ENCODE measurements around the gene MLPH.

The MLPH gene

GRCh38 chr2:237574894-237575868 is 88.1 kb downstream of the MLPH start:
- Histone ChIP-seq H3K4me3 (ENCODE audit: low read length) (no peak overlapping the region), H3K9ac (ENCODE audit: low read length) (no peak overlapping the region), H2AK5ac (ENCODE audit: low read length) (no peak overlapping the region), H3K79me1 (ENCODE audit: low read length) (no peaks in the 10 kb centered on the region), H3K4ac (ENCODE audit: low read depth, low read length) (no peak overlapping the region), H3K27ac (ENCODE audit: low read depth, low read length) (no peak overlapping the region), H3K4me1 (ENCODE audit: control insufficient read depth, low read depth, low read length) (no peaks in the 10 kb centered on the region), H3K36me3 (ENCODE audit: control insufficient read depth, insufficient read depth, low read length) (peaks cover 2% of the 10 kb centered on the region), H3K79me2 (ENCODE audit: control insufficient read depth, insufficient read depth, low read length) (no peaks in the 10 kb centered on the region), H4K5ac (ENCODE audit: low read length) (no peak overlapping the region), H3K23ac (ENCODE audit: low read length) (no peak overlapping the region), H2BK5ac (ENCODE audit: low read length) (no peak overlapping the region), H3K18ac (ENCODE audit: low read length) (no peak overlapping the region), H4K8ac (ENCODE audit: low read depth, low read length) (no peak overlapping the region), H2BK120ac (ENCODE audit: low read depth, low read length) (no peak overlapping the region), H2BK15ac (replicated peaks; ENCODE audit: low read depth) (no peak overlapping the region), H3K4me2 (ENCODE audit: low read length) (no peak overlapping the region), H3K56ac (ENCODE audit: low read length) (no peak overlapping the region), H3K27me3 (ENCODE audit: insufficient read depth, low read length, poor library complexity) (no peaks in the 10 kb centered on the region)
- no CpG with 5 or more reads among the region's 25 CpGs for WGBS (ENCODE audit: extremely low coverage, insufficient coverage, low lambda C conversion rate)
- peak; percentile 48 for DNase-seq

- no peak overlapping the region for H3K23ac ChIP-seq (ENCODE audit: low read length)
- H2BK15ac ChIP-seq (replicated peaks; ENCODE audit: low read depth) = no peak overlapping the region
- no peak overlapping the region for H2BK120ac ChIP-seq (ENCODE audit: low read depth, low read length)
- no peak overlapping the region for H3K9ac ChIP-seq (ENCODE audit: low read length)
- peaks cover 2% of the 10 kb centered on the region for H3K36me3 ChIP-seq (ENCODE audit: control insufficient read depth, insufficient read depth, low read length)
- H2AK5ac ChIP-seq (ENCODE audit: low read length) = no peak overlapping the region
- no peak for DNase-seq
- H3K4me1 ChIP-seq (ENCODE audit: control insufficient read depth, low read depth, low read length) = no peaks in the 10 kb centered on the region
- no peak overlapping the region for H3K4me2 ChIP-seq (ENCODE audit: low read length)
- no peak overlapping the region for H3K27ac ChIP-seq (ENCODE audit: low read depth, low read length)
- no peaks in the 10 kb centered on the region for H3K27me3 ChIP-seq (ENCODE audit: insufficient read depth, low read length, poor library complexity)
- no CpG with 5 or more reads among the region's 27 CpGs for WGBS (ENCODE audit: extremely low coverage, insufficient coverage, low lambda C conversion rate)
- no peaks in the 10 kb centered on the region for H3K79me2 ChIP-seq (ENCODE audit: control insufficient read depth, insufficient read depth, low read length)
- H3K4ac ChIP-seq (ENCODE audit: low read depth, low read length) = no peak overlapping the region
- H4K8ac ChIP-seq (ENCODE audit: low read depth, low read length) = no peak overlapping the region
- H3K56ac ChIP-seq (ENCODE audit: low read length) = no peak overlapping the region
- no peak overlapping the region for H4K5ac ChIP-seq (ENCODE audit: low read length)
- no peaks in the 10 kb centered on the region for H3K79me1 ChIP-seq (ENCODE audit: low read length)
- H2BK5ac ChIP-seq (ENCODE audit: low read length) = no peak overlapping the region
- H3K4me3 ChIP-seq (ENCODE audit: low read length) = no peak overlapping the region
- no peak overlapping the region for H3K18ac ChIP-seq (ENCODE audit: low read length)
These were observed 89.1 kb downstream of the MLPH start for GRCh38 chr2:237575869-237576862.

GRCh38 chr2:237576974-237577373 is 89.9 kb downstream of the MLPH start:
- Histone ChIP-seq H3K4me1 (ENCODE audit: control insufficient read depth, low read depth, low read length) (no peaks in the 10 kb centered on the region), H3K9ac (ENCODE audit: low read length) (no peak overlapping the region), H3K18ac (ENCODE audit: low read length) (no peak overlapping the region), H3K56ac (ENCODE audit: low read length) (no peak overlapping the region), H2BK15ac (replicated peaks; ENCODE audit: low read depth) (no peak overlapping the region), H2BK5ac (ENCODE audit: low read length) (no peak overlapping the region), H4K5ac (ENCODE audit: low read length) (no peak overlapping the region), H3K27ac (ENCODE audit: low read depth, low read length) (no peak overlapping the region), H3K79me1 (ENCODE audit: low read length) (no peaks in the 10 kb centered on the region), H3K4ac (ENCODE audit: low read depth, low read length) (no peak overlapping the region), H2BK120ac (ENCODE audit: low read depth, low read length) (no peak overlapping the region), H3K23ac (ENCODE audit: low read length) (no peak overlapping the region), H3K4me2 (ENCODE audit: low read length) (no peak overlapping the region), H3K4me3 (ENCODE audit: low read length) (no peak overlapping the region), H3K79me2 (ENCODE audit: control insufficient read depth, insufficient read depth, low read length) (peaks cover under 1% of the 10 kb centered on the region), H2AK5ac (ENCODE audit: low read length) (no peak overlapping the region), H3K36me3 (ENCODE audit: control insufficient read depth, insufficient read depth, low read length) (peaks cover 2% of the 10 kb centered on the region), H3K27me3 (ENCODE audit: insufficient read depth, low read length, poor library complexity) (no peaks in the 10 kb centered on the region), H4K8ac (ENCODE audit: low read depth, low read length) (no peak overlapping the region)
- WGBS (ENCODE audit: extremely low coverage, insufficient coverage, low lambda C conversion rate) = no CpG with 5 or more reads among the region's 9 CpGs
- DNase-seq = no peak

GRCh38 chr2:237577458-237577857 is 90.4 kb downstream of the MLPH start:
- Histone ChIP-seq H3K79me2 (ENCODE audit: control insufficient read depth, insufficient read depth, low read length) (peaks cover 2% of the 10 kb centered on the region), H3K27me3 (ENCODE audit: insufficient read depth, low read length, poor library complexity) (no peaks in the 10 kb centered on the region), H3K4me2 (ENCODE audit: low read length) (no peak overlapping the region), H3K27ac (ENCODE audit: low read depth, low read length) (no peak overlapping the region), H2BK120ac (ENCODE audit: low read depth, low read length) (no peak overlapping the region), H3K79me1 (ENCODE audit: low read length) (no peaks in the 10 kb centered on the region), H3K4ac (ENCODE audit: low read depth, low read length) (no peak overlapping the region), H3K4me1 (ENCODE audit: control insufficient read depth, low read depth, low read length) (no peaks in the 10 kb centered on the region), H3K9ac (ENCODE audit: low read length) (no peak overlapping the region), H3K18ac (ENCODE audit: low read length) (no peak overlapping the region), H2AK5ac (ENCODE audit: low read length) (no peak overlapping the region), H2BK15ac (replicated peaks; ENCODE audit: low read depth) (no peak overlapping the region), H3K23ac (ENCODE audit: low read length) (no peak overlapping the region), H4K8ac (ENCODE audit: low read depth, low read length) (no peak overlapping the region), H3K56ac (ENCODE audit: low read length) (no peak overlapping the region), H2BK5ac (ENCODE audit: low read length) (no peak overlapping the region), H3K36me3 (ENCODE audit: control insufficient read depth, insufficient read depth, low read length) (peaks cover 2% of the 10 kb centered on the region), H3K4me3 (ENCODE audit: low read length) (no peak overlapping the region), H4K5ac (ENCODE audit: low read length) (no peak overlapping the region)
- no peak for DNase-seq
- WGBS (ENCODE audit: extremely low coverage, insufficient coverage, low lambda C conversion rate) = no CpG with 5 or more reads among the region's 10 CpGs

GRCh38 chr2:237577956-237578870 is 91.2 kb downstream of the MLPH start:
- H3K4me2 ChIP-seq (ENCODE audit: low read length) = no peak overlapping the region
- no peak overlapping the region for H2BK5ac ChIP-seq (ENCODE audit: low read length)
- no peak overlapping the region for H3K27ac ChIP-seq (ENCODE audit: low read depth, low read length)
- H3K56ac ChIP-seq (ENCODE audit: low read length) = no peak overlapping the region
- no peak overlapping the region for H2AK5ac ChIP-seq (ENCODE audit: low read length)
- H4K5ac ChIP-seq (ENCODE audit: low read length) = no peak overlapping the region
- no peaks in the 10 kb centered on the region for H3K27me3 ChIP-seq (ENCODE audit: insufficient read depth, low read length, poor library complexity)
- no peak overlapping the region for H3K9ac ChIP-seq (ENCODE audit: low read length)
- no peak overlapping the region for H2BK15ac ChIP-seq (replicated peaks; ENCODE audit: low read depth)
- H3K4me3 ChIP-seq (ENCODE audit: low read length) = no peak overlapping the region
- H3K18ac ChIP-seq (ENCODE audit: low read length) = no peak overlapping the region
- H3K4ac ChIP-seq (ENCODE audit: low read depth, low read length) = no peak overlapping the region
- H2BK120ac ChIP-seq (ENCODE audit: low read depth, low read length) = no peak overlapping the region
- peaks cover 2% of the 10 kb centered on the region for H3K79me2 ChIP-seq (ENCODE audit: control insufficient read depth, insufficient read depth, low read length)
- H4K8ac ChIP-seq (ENCODE audit: low read depth, low read length) = no peak overlapping the region
- H3K23ac ChIP-seq (ENCODE audit: low read length) = no peak overlapping the region
- DNase-seq = no peak
- no CpG with 5 or more reads among the region's 26 CpGs for WGBS (ENCODE audit: extremely low coverage, insufficient coverage, low lambda C conversion rate)
- no peaks in the 10 kb centered on the region for H3K79me1 ChIP-seq (ENCODE audit: low read length)
- peaks cover 2% of the 10 kb centered on the region for H3K36me3 ChIP-seq (ENCODE audit: control insufficient read depth, insufficient read depth, low read length)
- no peaks in the 10 kb centered on the region for H3K4me1 ChIP-seq (ENCODE audit: control insufficient read depth, low read depth, low read length)
